ENCODE measurements around the gene ETV5. TPM values are rescaled to one million over a fixed set of nuclear protein-coding genes. Genes with fewer than 3 reads are reported as not detected.

Gene ETV5
- polyA plus RNA-seq, 1 of the 3 experiments (the other 2 are of a cell fraction) = 20.9 TPM

DNA sequence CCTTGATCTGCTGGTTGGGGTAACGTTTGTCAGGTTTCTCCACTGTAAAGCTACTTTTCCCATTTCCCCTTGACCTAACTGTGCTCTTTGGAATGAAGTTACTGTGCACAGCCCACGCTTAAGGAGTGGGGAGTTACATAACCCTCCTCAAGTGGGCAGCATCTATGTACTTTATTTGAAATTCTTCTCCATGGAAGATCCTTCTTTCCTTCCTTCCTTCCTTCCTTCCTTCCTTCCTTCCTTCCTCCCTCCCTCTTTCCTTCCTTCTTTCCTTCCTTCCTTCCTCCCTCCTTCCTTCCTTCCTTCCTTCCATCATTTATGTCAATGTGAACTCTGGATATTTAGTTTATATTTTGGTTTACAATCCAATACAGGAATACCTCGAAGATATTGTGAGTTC is 94.0 kb downstream of the ETV5 start:
- no peaks in the 10 kb centered on the region for H3K36me3 ChIP-seq (replicated peaks in 1 of 2; ENCODE audit: control insufficient read depth in 1 of 2, insufficient read depth in 2 of 2, low read length in 1 of 2)
- H3F3A ChIP-seq (replicated peaks; ENCODE audit: insufficient read depth) = no peaks in the 10 kb centered on the region
- H2AFZ ChIP-seq (ENCODE audit: low read depth) = no peak overlapping the region
- DNase-seq = no peak
- H3K4me2 ChIP-seq = no peak overlapping the region
- 0 out of 2 replicates have a peak, but pooled peaks cover 7% of the 10 kb centered on the region for H3K9me3 ChIP-seq
- no peaks in the 10 kb centered on the region for H4K20me1 ChIP-seq (ENCODE audit: insufficient read depth)
- POLR2A ChIA-PET = no interaction called here
- CTCF ChIA-PET = interaction anchor here (0.7 to 1.0 kb wide), 2 partner anchors 12 to 15 kb away, joined by 3 read pairs; no protein-coding TSS in a partner anchor
- no peaks in the 10 kb centered on the region for H3K4me1 ChIP-seq (ENCODE audit: control insufficient read depth in 1 of 2, insufficient read depth in 2 of 2, low read depth in 1 of 2, low read length in 1 of 2)
- TF ChIP-seq, protein P1, sequence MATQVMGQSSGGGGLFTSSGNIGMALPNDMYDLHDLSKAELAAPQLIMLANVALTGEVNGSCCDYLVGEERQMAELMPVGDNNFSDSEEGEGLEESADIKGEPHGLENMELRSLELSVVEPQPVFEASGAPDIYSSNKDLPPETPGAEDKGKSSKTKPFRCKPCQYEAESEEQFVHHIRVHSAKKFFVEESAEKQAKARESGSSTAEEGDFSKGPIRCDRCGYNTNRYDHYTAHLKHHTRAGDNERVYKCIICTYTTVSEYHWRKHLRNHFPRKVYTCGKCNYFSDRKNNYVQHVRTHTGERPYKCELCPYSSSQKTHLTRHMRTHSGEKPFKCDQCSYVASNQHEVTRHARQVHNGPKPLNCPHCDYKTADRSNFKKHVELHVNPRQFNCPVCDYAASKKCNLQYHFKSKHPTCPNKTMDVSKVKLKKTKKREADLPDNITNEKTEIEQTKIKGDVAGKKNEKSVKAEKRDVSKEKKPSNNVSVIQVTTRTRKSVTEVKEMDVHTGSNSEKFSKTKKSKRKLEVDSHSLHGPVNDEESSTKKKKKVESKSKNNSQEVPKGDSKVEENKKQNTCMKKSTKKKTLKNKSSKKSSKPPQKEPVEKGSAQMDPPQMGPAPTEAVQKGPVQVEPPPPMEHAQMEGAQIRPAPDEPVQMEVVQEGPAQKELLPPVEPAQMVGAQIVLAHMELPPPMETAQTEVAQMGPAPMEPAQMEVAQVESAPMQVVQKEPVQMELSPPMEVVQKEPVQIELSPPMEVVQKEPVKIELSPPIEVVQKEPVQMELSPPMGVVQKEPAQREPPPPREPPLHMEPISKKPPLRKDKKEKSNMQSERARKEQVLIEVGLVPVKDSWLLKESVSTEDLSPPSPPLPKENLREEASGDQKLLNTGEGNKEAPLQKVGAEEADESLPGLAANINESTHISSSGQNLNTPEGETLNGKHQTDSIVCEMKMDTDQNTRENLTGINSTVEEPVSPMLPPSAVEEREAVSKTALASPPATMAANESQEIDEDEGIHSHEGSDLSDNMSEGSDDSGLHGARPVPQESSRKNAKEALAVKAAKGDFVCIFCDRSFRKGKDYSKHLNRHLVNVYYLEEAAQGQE (IDR thresholded peaks at IDR 0.05; ENCODE audit: low read depth, low read length) = no peak
- no peak for TF ChIP-seq NRF1 (IDR thresholded peaks at IDR 0.05; ENCODE audit: low read depth, low read length)
- TF ChIP-seq, protein P2, sequence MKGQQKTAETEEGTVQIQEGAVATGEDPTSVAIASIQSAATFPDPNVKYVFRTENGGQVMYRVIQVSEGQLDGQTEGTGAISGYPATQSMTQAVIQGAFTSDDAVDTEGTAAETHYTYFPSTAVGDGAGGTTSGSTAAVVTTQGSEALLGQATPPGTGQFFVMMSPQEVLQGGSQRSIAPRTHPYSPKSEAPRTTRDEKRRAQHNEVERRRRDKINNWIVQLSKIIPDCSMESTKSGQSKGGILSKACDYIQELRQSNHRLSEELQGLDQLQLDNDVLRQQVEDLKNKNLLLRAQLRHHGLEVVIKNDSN (IDR thresholded peaks at IDR 0.05; ENCODE audit: borderline replicate concordance, low read depth) = no peak
- TF ChIP-seq NFIC (IDR thresholded peaks at IDR 0.05; ENCODE audit: borderline replicate concordance) = no peak
- no peak for TF ChIP-seq PBX3 (IDR thresholded peaks at IDR 0.05)
- TF ChIP-seq TAF1 (IDR thresholded peaks at IDR 0.05; ENCODE audit: borderline replicate concordance, low read depth, low read length) = no peak
- TF ChIP-seq MAX (IDR thresholded peaks at IDR 0.05; ENCODE audit: low read depth) = no peak
- TF ChIP-seq SIN3A (IDR thresholded peaks at IDR 0.05; ENCODE audit: borderline replicate concordance, low read depth, low read length) = no peak
- no peak for TF ChIP-seq FOXM1 (IDR thresholded peaks at IDR 0.05; ENCODE audit: low read depth)
- no peak for TF ChIP-seq EZH2phosphoT487 (IDR thresholded peaks at IDR 0.05; ENCODE audit: borderline replicate concordance, low read depth)
- TF ChIP-seq RXRA (IDR thresholded peaks at IDR 0.05; ENCODE audit: borderline replicate concordance, low read depth) = no peak
- TF ChIP-seq ELF1 (IDR thresholded peaks at IDR 0.05) = no peak
- H3K9ac ChIP-seq = no peak overlapping the region
- peaks cover 6% of the 10 kb centered on the region; the same call in 1 of the 2 replicates for H3K27me3 ChIP-seq (ENCODE audit: insufficient read depth)
- 43% methylated on average over 3 of the region's 3 CpGs for WGBS (ENCODE audit: low lambda C conversion rate)
- no peak overlapping the region for H3K27ac ChIP-seq (ENCODE audit: low read depth in 2 of 2, low read length in 1 of 2)
- no peaks in the 10 kb centered on the region for H3K9me2 ChIP-seq
- no peak overlapping the region for H3K4me3 ChIP-seq (ENCODE audit: low read depth in 2 of 2, low read length in 1 of 2)
- no peaks in the 10 kb centered on the region for H3K79me2 ChIP-seq (ENCODE audit: insufficient read depth)
